GM19193 (cell line): ENCODE data around the gene RAPGEF2.

Source experiments
- POLR2A ChIP-seq: IDR thresholded peaks from 4 replicates; pipeline ENCODE4 v1.6.1; 2011; ENCODE audit not compliant: insufficient read depth, insufficient read length; ENCODE audit errors: extremely low read depth

The RAPGEF2 gene

DNA sequence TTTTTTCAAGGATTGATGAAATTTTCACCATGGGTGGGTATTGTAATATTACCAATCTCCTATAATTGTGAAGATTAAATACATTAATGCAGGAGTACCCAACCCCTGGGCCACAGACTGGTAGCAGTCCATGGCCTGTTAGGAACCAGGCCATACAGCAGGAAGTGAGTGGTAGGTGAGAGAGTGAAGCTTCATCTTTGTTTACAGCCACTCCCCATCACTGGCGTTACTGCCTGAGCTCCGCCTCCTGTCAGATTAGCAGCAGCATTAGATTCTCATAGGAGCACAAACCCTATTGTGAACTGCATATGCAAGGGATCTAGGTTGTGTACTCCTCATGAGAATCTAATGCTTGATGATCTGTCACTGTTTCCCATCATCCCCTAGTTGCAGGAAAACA, 15.1 kb downstream of the RAPGEF2 start:
- TF ChIP-seq POLR2A: no peak

DNA sequence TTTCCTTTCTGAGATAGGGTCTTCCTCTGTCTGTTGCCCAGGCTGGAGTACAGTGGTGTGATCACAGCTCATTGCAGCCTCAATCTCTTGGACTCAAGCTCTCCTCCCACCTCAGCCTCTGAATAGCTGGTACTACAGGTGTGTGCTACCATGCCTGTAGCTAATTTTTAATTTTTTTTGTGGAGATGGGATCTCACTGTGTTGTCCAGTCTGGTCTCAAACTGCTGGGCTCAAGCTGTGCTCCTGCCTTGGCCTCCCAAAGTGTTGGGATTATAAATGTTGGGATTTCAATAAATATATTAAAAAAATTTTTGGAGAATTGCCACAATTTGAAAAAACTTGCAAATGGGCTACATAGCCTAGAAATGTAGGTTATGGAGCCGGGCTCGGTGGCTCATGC, 18.5 kb downstream of the RAPGEF2 start:
- TF ChIP-seq POLR2A: no peak

- no peak for TF ChIP-seq POLR2A
These were observed 23.8 kb downstream of the RAPGEF2 start for GRCh38 chr4:159126716-159127115.

DNA sequence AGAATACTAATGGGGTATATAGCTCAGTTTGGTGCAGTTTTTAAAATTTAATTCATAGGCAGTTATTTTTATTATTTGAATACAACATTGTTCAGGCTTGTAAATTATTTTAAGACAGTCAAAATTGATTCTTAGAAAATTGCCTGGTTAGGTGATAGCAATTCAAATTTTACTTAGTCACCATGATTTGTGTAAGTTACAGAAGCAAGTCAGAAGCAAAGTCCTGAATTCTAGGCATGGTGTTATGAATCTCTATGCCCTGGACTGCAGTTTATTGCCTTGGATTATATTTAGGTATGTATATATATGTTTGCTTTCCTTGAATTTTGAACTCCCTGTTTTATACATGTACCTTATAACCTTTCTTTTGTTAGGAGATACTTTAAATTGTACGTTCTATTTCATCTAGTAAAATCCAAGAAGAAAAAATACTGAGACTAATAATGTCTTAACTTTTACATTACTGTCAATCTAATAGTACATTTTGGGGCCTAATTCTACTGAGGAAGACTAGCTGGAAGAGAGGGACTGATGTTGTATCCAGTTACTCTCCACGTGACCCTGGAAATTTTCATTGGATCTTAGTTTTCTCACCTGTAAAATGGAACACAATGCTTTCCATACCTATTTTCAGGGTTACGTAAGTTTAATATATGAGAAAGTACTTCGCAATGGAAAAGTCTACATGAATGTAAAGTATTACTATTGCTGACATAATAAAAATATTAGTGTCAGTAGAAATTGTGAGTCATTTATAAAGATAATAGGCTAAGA, 25.1 kb downstream of the RAPGEF2 start:
- TF ChIP-seq POLR2A: no peak

DNA sequence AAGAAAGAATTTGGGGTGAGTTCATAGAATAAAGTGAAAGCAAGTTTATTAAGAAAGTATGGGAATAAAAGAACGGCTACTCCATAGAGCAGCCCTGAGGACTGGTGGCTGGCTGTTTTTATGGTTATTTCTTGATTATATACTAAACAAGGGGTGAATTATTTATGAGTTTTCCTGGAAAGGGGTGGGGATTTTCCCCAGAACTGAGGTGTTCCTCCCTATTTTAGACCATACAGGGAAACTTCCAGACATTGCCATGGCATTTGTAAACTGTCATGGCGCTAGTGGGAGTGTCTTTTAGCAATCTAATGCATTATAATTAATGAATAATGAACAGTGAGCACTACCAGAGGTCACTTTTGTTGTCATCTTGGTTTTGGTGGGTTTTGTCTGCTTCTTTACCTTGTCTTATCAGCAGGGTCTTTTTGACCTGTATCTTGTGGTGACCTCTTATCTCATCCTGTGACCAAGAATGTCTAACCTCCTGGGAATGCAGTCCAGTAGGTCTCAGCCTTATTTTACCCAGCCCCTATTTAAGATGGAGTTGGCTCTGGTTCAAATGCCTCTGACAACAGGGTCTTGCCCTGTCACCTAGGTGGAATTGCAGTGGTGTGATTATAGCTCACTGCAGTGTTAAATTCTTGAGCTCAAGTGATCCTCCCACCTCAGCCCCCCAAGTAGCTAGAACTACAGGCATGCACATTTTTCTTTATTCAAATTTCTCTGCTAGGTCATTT, 27.1 kb downstream of the RAPGEF2 start:
- TF ChIP-seq POLR2A: no peak

DNA sequence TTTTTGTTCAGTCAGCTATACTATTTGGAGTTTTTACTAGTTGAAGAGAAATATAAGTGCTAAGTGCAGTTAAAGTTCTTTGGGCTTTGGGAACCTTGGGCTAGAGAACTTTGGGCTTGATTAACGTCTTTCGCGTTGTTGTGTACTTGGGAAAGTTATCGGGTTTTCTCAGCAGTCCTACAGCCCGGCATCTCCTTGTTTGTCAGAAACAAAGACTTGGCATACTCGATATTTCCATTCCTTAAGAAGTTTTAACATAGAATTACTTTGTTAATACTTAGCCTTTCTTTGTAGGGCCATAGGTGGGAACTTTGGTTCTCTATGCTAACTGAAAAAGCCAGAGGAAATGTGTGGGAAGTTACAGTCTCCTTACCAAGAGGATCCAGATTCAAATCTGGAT, 28.7 kb downstream of the RAPGEF2 start:
- TF ChIP-seq POLR2A: no peak

DNA sequence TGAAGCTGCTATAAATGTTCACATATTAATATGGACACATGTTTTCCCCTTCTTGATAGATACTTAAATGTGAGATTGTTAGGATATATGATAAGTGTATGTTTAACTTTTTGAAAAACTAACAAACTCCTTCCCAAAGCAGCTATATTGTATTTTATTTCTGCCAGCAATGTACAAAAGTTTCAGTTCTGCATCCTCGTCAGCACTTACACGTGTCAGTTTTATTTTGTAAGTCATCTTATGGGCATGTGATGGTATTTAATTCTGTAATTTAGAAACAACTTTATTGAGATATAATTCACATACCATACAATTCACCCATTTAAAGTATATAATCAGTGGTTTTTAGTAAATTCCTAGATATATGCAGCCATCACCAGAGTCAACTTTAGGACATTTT, 31.6 kb downstream of the RAPGEF2 start:
- no peak for TF ChIP-seq POLR2A

- TF ChIP-seq POLR2A: no peak
These were observed 34.3 kb downstream of the RAPGEF2 start for GRCh38 chr4:159137176-159137575.

DNA sequence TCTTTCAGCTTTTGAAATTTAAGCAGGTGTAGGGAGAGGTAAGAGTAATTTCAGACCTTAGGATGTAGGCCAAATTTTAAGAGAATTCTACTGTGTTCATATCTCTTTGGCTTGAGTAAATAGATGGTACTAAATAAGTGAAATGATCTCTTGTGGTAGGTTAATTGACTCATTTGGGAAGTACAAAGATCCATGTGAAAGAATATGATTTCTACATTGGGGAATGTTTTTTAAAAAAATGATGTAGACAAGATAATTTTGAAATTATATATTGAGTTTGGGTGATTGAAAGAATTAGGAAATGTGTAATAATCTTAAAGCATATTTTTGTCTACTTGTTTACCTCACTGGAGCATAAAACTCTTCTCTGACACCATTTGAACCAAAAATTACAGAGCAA, 35.6 kb downstream of the RAPGEF2 start:
- TF ChIP-seq POLR2A: no peak

- TF ChIP-seq POLR2A: no peak
These were observed 38.3 kb downstream of the RAPGEF2 start for GRCh38 chr4:159141193-159141592.

GRCh38 chr4:159142241-159142640, 39.4 kb downstream of the RAPGEF2 start:
- TF ChIP-seq POLR2A: no peak

- TF ChIP-seq POLR2A: no peak
These were observed 40.0 kb downstream of the RAPGEF2 start for GRCh38 chr4:159142681-159143384.

GRCh38 chr4:159143687-159144086, 40.8 kb downstream of the RAPGEF2 start:
- TF ChIP-seq POLR2A: no peak

DNA sequence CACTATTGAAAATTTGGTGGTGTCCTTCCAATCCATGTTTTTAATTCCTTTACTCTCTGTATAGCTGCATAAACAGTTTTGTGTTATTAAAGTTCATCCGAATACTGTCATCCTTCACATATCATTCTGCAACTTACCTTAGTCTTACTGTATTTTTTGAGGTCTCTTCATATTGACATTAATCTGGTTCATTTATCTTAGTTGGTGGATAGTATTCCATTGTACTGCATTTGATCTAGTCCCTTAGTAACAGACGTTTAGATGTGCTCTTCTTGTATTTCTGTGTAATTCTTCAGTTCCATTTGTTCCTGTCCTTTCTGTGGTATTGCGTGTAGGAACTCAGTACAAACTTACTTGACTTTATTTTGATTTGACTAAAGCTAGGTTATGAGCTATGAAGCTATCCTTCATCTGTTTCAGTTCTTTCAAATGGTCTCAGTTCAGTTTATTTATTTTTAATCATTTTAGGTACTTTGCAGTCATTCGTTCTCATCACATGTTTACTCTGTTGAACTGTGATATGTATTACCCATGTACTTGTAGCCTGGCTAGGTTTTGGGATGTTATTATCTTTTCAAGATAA, 41.3 kb downstream of the RAPGEF2 start:
- TF ChIP-seq POLR2A: no peak

- TF ChIP-seq POLR2A: no peak
These were observed 42.6 kb downstream of the RAPGEF2 start for GRCh38 chr4:159145318-159145991.

DNA sequence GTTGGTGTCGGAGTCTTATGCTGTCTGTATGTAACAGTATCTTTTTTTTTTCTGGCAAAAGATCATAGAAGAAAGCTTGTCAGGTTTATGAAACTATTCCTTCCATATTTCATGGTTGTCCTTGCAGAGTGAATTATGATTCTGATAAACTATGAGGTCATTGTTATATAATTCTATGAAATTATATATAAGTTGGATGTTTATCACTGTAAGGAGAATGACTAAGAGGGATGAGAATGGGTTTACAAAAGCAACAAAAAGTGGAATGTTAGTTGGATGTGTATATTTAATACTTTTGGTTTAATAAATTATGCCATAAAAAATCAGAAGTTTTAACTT, 43.1 kb downstream of the RAPGEF2 start:
- TF ChIP-seq POLR2A: no peak

DNA sequence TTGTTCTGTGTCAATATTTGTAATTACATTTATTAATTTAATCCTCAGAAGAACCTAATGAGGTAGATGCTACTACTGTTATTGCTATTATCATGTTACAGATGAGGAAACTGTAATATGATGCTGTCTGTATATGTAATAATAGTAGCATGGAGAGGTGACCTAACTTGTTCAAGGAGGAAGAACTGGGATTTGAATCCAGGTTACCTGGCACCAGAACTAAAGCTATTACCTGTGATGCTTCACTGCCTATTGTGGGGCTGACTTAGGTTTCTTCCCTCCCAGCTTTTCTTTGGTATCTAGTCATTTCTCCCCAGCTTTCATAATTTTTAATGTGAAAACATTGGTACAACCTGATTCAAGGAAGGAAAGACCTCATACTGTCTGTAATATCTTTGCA, 43.6 kb downstream of the RAPGEF2 start:
- TF ChIP-seq POLR2A: no peak
